Stimulated activated CD8-positive, alpha-beta memory T cell treated with anti-CD3 and anti-CD28 coated beads, Interleukin-2, amount 100 ng/mL, for 48 hours (primary cell): Measurements from ENCODE around the gene MYB.
"Not testable (repeated sequence)": the region's sequence is repeated elsewhere in the genome, so short reads cannot be mapped to it uniquely, and the experiment has no call there.

Experiments used
- DNase-seq, 2 donors: peaks; one replicate each; pipeline ENCODE4 v3.0.0-alpha.2; 2020; ENCODE audit warnings: low read depth in 2 of 2

The MYB gene

GRCh38 chr6:135222623-135223022 is 41.5 kb downstream of the MYB start:
- no peak for DNase-seq

GRCh38 chr6:135224037-135224647 is 43.0 kb downstream of the MYB start:
- DNase-seq = no peak

- no peak for DNase-seq
These were observed 44.8 kb downstream of the MYB start for GRCh38 chr6:135225911-135226310.

GRCh38 chr6:135226537-135226936 is 45.4 kb downstream of the MYB start:
- DNase-seq = no peak

GRCh38 chr6:135227349-135227748 is 46.2 kb downstream of the MYB start:
- no peak for DNase-seq

GRCh38 chr6:135227758-135228157 is 46.6 kb downstream of the MYB start:
- no peak for DNase-seq

- no peak for DNase-seq
These were observed 47.4 kb downstream of the MYB start for GRCh38 chr6:135228486-135228885.

GRCh38 chr6:135229996-135230395 is 48.9 kb downstream of the MYB start:
- no peak for DNase-seq

- DNase-seq = no peak
These were observed 49.8 kb downstream of the MYB start for GRCh38 chr6:135230711-135231468.

GRCh38 chr6:135231469-135231844 is 50.3 kb downstream of the MYB start:
- DNase-seq = no peak

- no peak for DNase-seq
These were observed 52.8 kb downstream of the MYB start for GRCh38 chr6:135233686-135234491.

- DNase-seq = no peak
These were observed 53.3 kb downstream of the MYB start for GRCh38 chr6:135234492-135234780.

- DNase-seq = no peak
These were observed 54.6 kb downstream of the MYB start for GRCh38 chr6:135235716-135236115.

- no peak for DNase-seq
These were observed 55.2 kb downstream of the MYB start for GRCh38 chr6:135236319-135236718.

- DNase-seq = no peak
These were observed 55.6 kb downstream of the MYB start for GRCh38 chr6:135236732-135237131.

- DNase-seq = no peak
These were observed 59.6 kb downstream of the MYB start for GRCh38 chr6:135240711-135241110.

- DNase-seq = no peak
These were observed 63.0 kb downstream of the MYB start for GRCh38 chr6:135243871-135244796.

GRCh38 chr6:135244805-135245204 is 63.7 kb downstream of the MYB start:
- DNase-seq = no peak

GRCh38 chr6:135246412-135247012 is 65.4 kb downstream of the MYB start:
- not testable (repeated sequence) for DNase-seq

- no peak for DNase-seq
These were observed 69.1 kb downstream of the MYB start for GRCh38 chr6:135250234-135250633.

GRCh38 chr6:135250751-135251497 is 69.8 kb downstream of the MYB start:
- DNase-seq = no peak
